CD14-positive monocyte (primary cell): ENCODE results near the gene TREX2. TPM values are rescaled to one million over a fixed set of nuclear protein-coding genes. Genes with fewer than 3 reads are reported as not detected.

Source experiments
- DNase-seq, 3 donors: peaks; one replicate each; pipeline ENCODE4 v3.0.0-alpha.2; 2011 to 2022
- H2AFZ ChIP-seq: 2 replicates; pipeline ENCODE4 v1.6.0; 2012; ENCODE audit warnings: mild to moderate bottlenecking, low read depth, low read length, inconsistent platforms; ENCODE audit not compliant: insufficient read depth, poor library complexity, severe bottlenecking
- H3K27ac ChIP-seq, 2 donors: 1 replicate in 1 of 2; 2 replicates in 1 of 2; pipeline ENCODE4 v1.5.1; 2012 to 2013; ENCODE audit warnings: low read length in 2 of 2, control low read depth in 1 of 2, inconsistent platforms in 1 of 2, low read depth in 1 of 2, mild to moderate bottlenecking in 1 of 2
- H3K27me3 ChIP-seq, 2 donors: one replicate each; pipeline versions ENCODE4 v1.6.0 to v1.6.1; 2011 to 2013; ENCODE audit warnings: low read length in 2 of 2; ENCODE audit not compliant: control insufficient read depth in 2 of 2, insufficient read depth in 2 of 2
- H3K36me3 ChIP-seq, 2 donors: replicated peaks in 1 of 2; 1 replicate in 1 of 2; 2 replicates in 1 of 2; pipeline versions ENCODE4 v1.5.1 to v1.6.1; 2012 to 2013; ENCODE audit warnings: low read length in 2 of 2, control low read depth in 1 of 2, inconsistent platforms in 1 of 2, mild to moderate bottlenecking in 1 of 2; ENCODE audit not compliant: insufficient read depth in 2 of 2, control insufficient read depth in 1 of 2
- H3K4me1 ChIP-seq, 2 donors: 1 replicate in 1 of 2; 2 replicates in 1 of 2; pipeline versions ENCODE4 v1.5.1 to v1.6.1; 2012 to 2013; ENCODE audit warnings: low read length in 2 of 2, control low read depth in 1 of 2, inconsistent platforms in 1 of 2, mild to moderate bottlenecking in 1 of 2, moderate library complexity in 1 of 2; ENCODE audit not compliant: insufficient read depth in 2 of 2, control insufficient read depth in 1 of 2
- H3K4me2 ChIP-seq: replicated peaks from 2 replicates; pipeline ENCODE3; 2012; ENCODE audit warnings: low read length, moderate library complexity, mild to moderate bottlenecking; ENCODE audit not compliant: poor library complexity, severe bottlenecking; ENCODE audit errors: extremely low read depth
- H3K4me3 ChIP-seq, 3 experiments: fragments of 200-600 bp in 1 of 3; sonication (generic) in 1 of 3; replicated peaks in 1 of 3; 1 replicate in 2 of 3; 2 replicates in 1 of 3; pipeline ENCODE4 v1.5.1; 2011 to 2013; ENCODE audit warnings: low read length in 3 of 3, mild to moderate bottlenecking in 3 of 3, control low read depth in 2 of 3, low read depth in 2 of 3, inconsistent platforms in 1 of 3, moderate library complexity in 1 of 3
- H3K79me2 ChIP-seq: 2 replicates; pipeline ENCODE4 v1.6.0; 2012; ENCODE audit warnings: mild to moderate bottlenecking, control low read depth, inconsistent platforms, low read length, moderate library complexity; ENCODE audit not compliant: insufficient read depth
- H3K9ac ChIP-seq: 2 replicates; pipeline ENCODE4 v1.6.0; 2017; ENCODE audit warnings: low read length, mild to moderate bottlenecking; ENCODE audit not compliant: insufficient read depth, poor library complexity, severe bottlenecking
- H3K9me3 ChIP-seq, 2 donors: replicated peaks in 1 of 2; 1 replicate in 1 of 2; 2 replicates in 1 of 2; pipeline versions ENCODE4 v1.5.1 to v1.6.1; 2012 to 2013; ENCODE audit warnings: low read length in 2 of 2, control low read depth in 1 of 2; ENCODE audit not compliant: control insufficient read depth in 1 of 2, insufficient read depth in 1 of 2
- H4K20me1 ChIP-seq: 2 replicates; pipeline ENCODE4 v1.6.0; 2012; ENCODE audit warnings: mild to moderate bottlenecking, low read length, control low read depth, moderate library complexity; ENCODE audit not compliant: insufficient read depth
- H3K27ac Mint-ChIP-seq, 7 donors: one replicate each; pipeline ENCODE4 v1.8.0; 2020; ENCODE audit warnings: mild to moderate bottlenecking in 7 of 7, mixed read lengths in 7 of 7, moderate library complexity in 6 of 7, inconsistent platforms in 2 of 7
- H3K27me3 Mint-ChIP-seq, 3 donors: one replicate each; pipeline ENCODE4 v1.8.0; 2021 to 2022; ENCODE audit warnings: low read depth in 3 of 3, mild to moderate bottlenecking in 3 of 3, mixed read lengths in 3 of 3, moderate library complexity in 3 of 3, inconsistent platforms in 1 of 3
- H3K36me3 Mint-ChIP-seq, 2 donors: one replicate each; pipeline ENCODE4 v1.8.0; 2020; ENCODE audit warnings: mixed read lengths in 2 of 2, inconsistent platforms in 1 of 2, mild to moderate bottlenecking in 1 of 2
- H3K4me1 Mint-ChIP-seq: one replicate; pipeline ENCODE4 v1.8.0; 2020; ENCODE audit warnings: mild to moderate bottlenecking, mixed read lengths
- H3K4me3 Mint-ChIP-seq, 2 donors: one replicate each; pipeline ENCODE4 v1.8.0; 2020; ENCODE audit warnings: mild to moderate bottlenecking in 2 of 2, mixed read lengths in 2 of 2, moderate library complexity in 1 of 2
- H3K9me3 Mint-ChIP-seq, 7 donors: one replicate each; pipeline ENCODE4 v1.8.0; 2020 to 2022; ENCODE audit warnings: mixed read lengths in 7 of 7, mild to moderate bottlenecking in 6 of 7, moderate library complexity in 6 of 7, inconsistent platforms in 2 of 7
- CTCF ChIP-seq: fragments of 200-600 bp; IDR thresholded peaks from one replicate; pipeline ENCODE4 v1.8.0; 2022; ENCODE audit warnings: antibody characterized with exemption, mild to moderate bottlenecking
- WGBS: methylation state at CpG from one replicate; pipeline ENCODE4 v1.1.5; 2013; ENCODE audit warnings: missing lambda C conversion rate; ENCODE audit not compliant: insufficient coverage; 5-methylcytosine and 5-hydroxymethylcytosine counted together
- intact Hi-C, 2 donors: fragments of 100-400 bp; cut with micrococcal nuclease; formaldehyde crosslinking; loops; one replicate each; pipeline versions ENCODE4 v1.15.0 to v1.15.1; 2023
- polyA plus RNA-seq, 3 donors: library from polyadenylated mRNA; depleted of rRNA in 1 of 3; unstranded in 2 of 3; stranded (reverse) in 1 of 3; fragments of 300-500 nt in 2 of 3; fragments of >200 nt in 1 of 3; fragmentation: Illumina TruSeq in 2 of 3; gene quantifications; 1 replicate in 2 of 3; 2 replicates in 1 of 3; pipeline ENCODE4 v1.2.3, GENCODE V29; 2012 to 2021

TREX2 gene
- polyA plus RNA-seq, 3 donors = 1.5 TPM; not detected in 2

GRCh38 chrX:153465691-153466380 lies 20.0 kb upstream of the TREX2 start:
- Histone ChIP-seq H3K27me3 (no peaks in the 10 kb centered on the region), H3K4me2 (no peak overlapping the region), H3K36me3 (peaks cover 22 to 41% of the 10 kb centered on the region in 2 donors), H3K4me3 (no peak overlapping the region), H3K4me1 (peaks cover 10 to 11% of the 10 kb centered on the region in 2 donors), H4K20me1 (peaks cover 13% of the 10 kb centered on the region), H3K79me2 (peaks cover 26% of the 10 kb centered on the region), H3K9ac (no peak overlapping the region), H2AFZ (no peak overlapping the region), H3K27ac (no peak overlapping the region), H3K9me3 (no peaks in the 10 kb centered on the region)
- no peak overlapping the region for H3K27ac Mint-ChIP-seq
- no peak overlapping the region for H3K4me3 Mint-ChIP-seq
- peaks cover 24 to 35% of the 10 kb centered on the region in 2 donors for H3K36me3 Mint-ChIP-seq
- peaks cover 0 to 3% (median 0%) of the 10 kb centered on the region in 7 donors for H3K9me3 Mint-ChIP-seq
- 97% methylated on average over 6 of the region's 19 CpGs for WGBS
- DNase-seq = no peak
- H3K27me3 Mint-ChIP-seq = peaks cover 0 to 4% (median 0%) of the 10 kb centered on the region in 3 donors
- intact Hi-C loops = no loop called here
- TF ChIP-seq CTCF = no peak
- H3K4me1 Mint-ChIP-seq = peaks cover 9% of the 10 kb centered on the region

GRCh38 chrX:153464116-153464515 lies 18.3 kb upstream of the TREX2 start:
- H3K4me1 Mint-ChIP-seq = peaks cover 5% of the 10 kb centered on the region
- no peak for DNase-seq
- Histone ChIP-seq H3K4me2 (no peak overlapping the region), H3K4me3 (no peak overlapping the region), H2AFZ (no peak overlapping the region), H3K4me1 (peaks cover under 1% of the 10 kb centered on the region in 2 donors), H3K9ac (no peak overlapping the region), H4K20me1 (peaks cover 7% of the 10 kb centered on the region), H3K36me3 (peaks cover 32 to 49% of the 10 kb centered on the region in 2 donors), H3K79me2 (peaks cover 16% of the 10 kb centered on the region), H3K9me3 (no peaks in the 10 kb centered on the region), H3K27ac (no peak overlapping the region), H3K27me3 (no peaks in the 10 kb centered on the region)
- H3K27me3 Mint-ChIP-seq = peaks cover 0 to 6% (median 0%) of the 10 kb centered on the region in 3 donors
- WGBS = no CpG with 5 or more reads among the region's 5 CpGs
- intact Hi-C loops = no loop called here
- no peaks in the 10 kb centered on the region for H3K9me3 Mint-ChIP-seq
- H3K4me3 Mint-ChIP-seq = no peak overlapping the region
- peak overlapping the region in 2 of 7 donors; percentile 25 to 28 for H3K27ac Mint-ChIP-seq
- TF ChIP-seq CTCF = no peak
- peaks cover 32 to 49% of the 10 kb centered on the region in 2 donors for H3K36me3 Mint-ChIP-seq
